GM19452 (cell line): ENCODE results near the gene TUBB3.

Source experiments
- ATAC-seq: cut with Tn5 transposase; IDR thresholded peaks from one replicate; pipeline ENCODE4 v1.9.1; 2021; ENCODE audit not compliant: unreplicated experiment

Gene TUBB3

DNA sequence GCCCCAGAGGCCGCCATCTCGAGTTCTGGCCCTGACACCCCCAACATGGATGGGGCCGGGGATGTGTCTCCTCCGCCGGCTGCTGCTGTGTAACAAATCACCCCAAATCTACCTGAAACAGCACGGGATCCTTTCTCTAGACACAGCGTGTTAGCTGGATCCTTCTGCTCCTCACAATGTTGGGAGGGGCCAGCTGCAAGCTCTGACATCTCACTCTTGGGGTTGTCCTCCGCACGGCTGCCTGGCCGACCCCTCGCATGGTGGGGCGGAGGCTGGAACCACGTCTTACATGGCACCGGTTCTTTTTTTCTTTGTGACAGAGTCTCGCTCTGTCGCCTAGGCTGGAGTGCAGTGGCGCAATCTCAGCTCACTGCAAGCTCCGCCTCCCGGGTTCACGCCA lies 13.8 kb downstream of the TUBB3 start:
- ATAC-seq = no peak

DNA sequence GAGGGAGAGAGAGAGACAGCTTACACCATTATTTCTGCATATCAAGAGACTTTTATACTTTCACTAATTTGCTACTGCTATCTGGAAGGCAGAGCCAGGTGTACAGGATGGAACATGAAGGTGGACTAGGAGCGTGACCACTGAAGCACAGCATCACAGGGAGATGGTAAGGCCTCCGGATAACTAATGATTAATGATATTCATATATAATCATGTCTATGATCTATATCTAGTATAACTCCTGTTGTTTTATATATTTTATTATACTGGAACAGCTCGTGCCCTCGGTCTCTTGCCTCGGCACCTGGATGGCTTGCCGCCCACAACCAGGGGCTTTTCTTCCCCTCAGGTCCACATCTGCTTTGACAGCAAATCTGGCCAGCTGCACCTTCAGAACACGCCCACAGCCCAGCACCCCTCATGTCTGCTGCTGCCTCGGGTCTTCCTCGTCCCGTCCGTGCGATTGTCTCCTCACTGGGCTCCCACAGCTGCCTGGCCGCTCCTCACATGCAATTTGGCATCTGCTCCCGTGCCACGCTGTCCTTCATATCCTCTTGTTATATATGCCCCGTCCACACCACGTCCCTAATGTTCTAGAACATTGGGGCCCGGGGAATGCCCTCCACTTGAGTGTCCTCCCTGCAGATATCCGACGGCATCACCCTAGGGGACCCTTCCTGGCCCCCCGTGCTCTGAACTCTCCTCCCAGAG lies 15.2 kb downstream of the TUBB3 start:
- no peak for ATAC-seq

DNA sequence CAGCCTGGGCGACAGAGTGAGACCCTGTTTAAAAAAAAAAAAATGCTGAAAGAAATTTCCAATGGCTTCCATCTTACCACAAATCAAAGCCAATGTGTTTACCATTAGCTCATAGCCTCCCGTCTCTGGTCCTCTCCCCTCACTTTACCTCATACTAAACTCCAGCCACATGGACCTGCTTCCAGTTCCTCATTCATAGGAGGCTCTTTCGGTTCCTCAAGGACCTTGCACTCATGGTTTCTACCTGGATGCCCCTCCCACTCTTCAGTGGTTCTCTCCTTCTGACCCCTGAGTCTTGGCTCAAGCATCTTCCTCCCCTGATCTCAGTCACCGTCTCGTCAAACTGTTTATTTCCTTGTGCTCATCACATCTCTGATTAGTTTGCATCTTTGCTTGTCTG lies 21.6 kb downstream of the TUBB3 start:
- no peak for ATAC-seq

DNA sequence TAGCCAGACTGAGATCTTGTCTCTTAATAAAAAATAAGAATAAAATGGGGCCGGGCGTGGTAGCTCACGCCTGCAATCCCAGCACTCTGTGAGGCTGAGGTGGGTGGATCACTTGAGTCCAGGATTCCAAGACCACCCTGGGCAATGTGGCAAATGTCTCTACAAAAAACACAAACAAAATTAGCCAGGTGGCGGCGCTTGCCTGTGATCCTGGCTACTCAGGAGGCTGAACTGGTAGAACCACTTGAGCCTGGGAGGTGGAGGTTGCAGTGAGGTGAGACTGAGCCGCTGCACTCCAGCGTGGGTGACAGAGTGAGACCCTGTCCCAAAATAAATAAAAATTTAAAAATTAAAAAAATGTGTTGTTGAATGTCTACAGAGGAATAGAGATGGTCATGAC lies 22.5 kb downstream of the TUBB3 start:
- ATAC-seq = no peak

DNA sequence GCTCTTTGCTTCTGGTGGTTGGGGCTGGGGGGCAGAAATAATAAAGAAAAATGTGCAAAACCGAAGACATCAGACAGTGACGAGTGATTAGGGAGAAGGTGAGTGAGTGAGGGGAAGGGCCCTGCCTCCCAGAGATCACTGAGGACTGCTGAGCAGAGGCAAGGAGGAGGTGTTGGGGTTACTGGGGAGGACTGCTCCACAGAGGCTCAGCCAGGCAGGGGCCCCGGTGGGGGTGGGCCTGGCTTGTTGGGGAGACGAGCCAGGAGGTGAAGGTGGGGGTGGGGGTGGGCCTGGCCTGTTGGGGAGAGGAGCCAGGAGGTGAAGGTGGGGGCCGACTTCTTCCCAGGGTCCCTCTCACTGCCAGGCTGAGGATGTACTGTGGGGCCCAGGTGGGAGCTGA lies 23.4 kb downstream of the TUBB3 start:
- no peak for ATAC-seq

DNA sequence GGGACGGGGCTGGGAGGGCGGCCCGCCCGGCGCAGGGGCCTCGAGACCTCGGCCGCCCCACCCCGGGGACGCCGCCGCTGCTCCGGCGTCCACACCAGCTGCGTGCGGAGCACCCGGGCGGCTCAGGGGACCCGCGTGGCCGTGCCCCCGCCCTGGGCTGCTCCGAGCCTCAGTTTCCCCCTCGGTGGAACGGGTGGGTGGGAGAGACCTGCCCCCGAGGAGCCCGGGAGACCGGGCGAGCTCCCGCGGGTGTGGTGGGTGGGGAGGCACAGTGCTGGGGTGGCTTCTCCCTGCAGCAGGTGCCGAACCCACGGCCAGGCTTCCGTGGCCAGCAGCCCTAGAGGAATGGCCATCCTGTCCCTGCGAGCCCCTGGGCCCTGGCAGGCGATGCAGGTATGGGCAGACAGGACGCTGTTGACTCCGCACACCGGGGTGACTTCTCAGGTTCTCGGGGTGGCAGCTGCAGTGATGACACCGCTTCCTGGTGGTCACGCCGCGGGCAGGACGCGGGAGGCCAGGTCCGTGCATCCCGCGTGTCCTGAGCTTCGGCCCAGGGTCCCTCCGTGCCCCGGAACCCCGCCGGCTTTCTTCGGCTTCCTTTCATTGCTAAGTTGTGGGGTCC lies 26.1 kb downstream of the TUBB3 start:
- no peak for ATAC-seq

DNA sequence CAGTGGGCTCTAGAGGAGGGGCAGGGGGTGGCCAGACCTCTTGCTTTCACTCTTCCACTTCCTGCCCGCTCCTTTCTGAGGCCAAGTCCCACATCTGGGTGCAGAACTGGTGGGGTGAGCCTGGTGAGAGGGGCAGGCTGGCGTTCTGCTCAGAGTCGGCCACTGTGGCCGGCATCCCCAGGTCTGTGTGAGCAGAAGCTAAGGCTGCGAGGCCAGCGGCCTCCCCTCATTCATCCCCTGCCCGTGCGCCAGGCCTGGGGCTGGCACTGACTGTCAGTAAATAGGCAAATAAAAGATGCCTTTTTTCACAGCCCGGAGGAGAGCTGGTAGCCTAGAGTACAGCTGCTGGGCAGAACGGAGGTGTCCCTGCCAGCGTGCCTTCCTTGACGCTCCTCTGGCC lies 26.6 kb downstream of the TUBB3 start:
- ATAC-seq = no peak

DNA sequence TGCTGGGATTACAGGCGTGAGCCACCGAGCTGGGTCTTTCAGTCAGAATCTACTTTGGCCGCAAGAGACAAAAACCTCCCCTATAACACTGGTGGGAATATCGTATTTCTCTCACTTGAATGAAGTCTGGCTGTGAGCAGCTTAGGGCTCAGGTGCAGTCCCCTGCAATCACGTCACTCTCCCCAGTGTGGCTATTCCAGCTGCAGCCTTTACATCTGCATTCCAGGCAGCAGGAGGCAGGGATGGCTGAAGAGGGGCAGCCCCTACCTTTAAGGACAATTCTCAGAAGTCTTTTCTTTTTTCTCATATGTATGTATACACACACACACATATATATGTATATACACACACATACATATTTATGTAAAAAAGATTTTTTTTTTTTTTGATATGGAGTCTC lies 28.4 kb downstream of the TUBB3 start:
- ATAC-seq = no peak

DNA sequence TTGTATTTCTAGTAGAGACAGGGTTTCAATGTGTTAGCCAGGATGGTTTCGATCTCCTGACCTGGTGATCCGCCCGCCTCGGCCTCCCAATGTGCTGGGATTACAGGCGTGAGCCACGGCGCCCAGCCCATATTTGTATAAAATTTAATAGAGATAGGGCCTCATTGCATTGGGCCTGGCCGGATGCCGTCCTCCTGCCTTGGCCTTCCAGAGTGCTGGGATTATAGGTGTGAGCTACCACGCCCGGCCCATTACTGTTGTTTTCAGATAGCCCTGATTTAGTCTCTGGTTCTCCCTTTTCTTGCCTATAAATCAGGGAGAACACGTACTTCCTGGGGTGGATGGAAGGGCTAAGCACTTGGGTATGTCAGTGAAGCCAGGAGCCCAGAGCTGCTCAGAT lies 28.9 kb downstream of the TUBB3 start:
- no peak for ATAC-seq

DNA sequence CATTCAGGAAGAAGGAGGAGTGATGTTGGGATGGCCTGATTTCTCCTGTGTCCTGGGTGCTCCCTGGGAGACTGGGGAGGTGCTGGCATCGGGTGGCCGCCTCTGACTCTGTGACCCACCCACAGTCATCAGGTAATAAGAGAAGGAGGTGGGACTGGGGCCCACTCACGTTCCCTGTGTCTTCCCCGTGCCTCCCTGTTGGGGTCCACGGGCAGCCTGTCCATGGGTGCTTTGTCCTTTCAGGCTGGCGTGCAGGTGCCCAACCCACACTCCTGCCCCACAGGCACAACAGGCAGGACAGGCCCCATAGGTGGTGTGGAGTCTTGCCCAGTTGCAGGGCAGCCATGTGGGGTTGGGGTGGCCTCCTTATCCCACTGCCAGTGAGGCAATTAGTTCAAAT lies 29.4 kb downstream of the TUBB3 start:
- ATAC-seq = no peak

DNA sequence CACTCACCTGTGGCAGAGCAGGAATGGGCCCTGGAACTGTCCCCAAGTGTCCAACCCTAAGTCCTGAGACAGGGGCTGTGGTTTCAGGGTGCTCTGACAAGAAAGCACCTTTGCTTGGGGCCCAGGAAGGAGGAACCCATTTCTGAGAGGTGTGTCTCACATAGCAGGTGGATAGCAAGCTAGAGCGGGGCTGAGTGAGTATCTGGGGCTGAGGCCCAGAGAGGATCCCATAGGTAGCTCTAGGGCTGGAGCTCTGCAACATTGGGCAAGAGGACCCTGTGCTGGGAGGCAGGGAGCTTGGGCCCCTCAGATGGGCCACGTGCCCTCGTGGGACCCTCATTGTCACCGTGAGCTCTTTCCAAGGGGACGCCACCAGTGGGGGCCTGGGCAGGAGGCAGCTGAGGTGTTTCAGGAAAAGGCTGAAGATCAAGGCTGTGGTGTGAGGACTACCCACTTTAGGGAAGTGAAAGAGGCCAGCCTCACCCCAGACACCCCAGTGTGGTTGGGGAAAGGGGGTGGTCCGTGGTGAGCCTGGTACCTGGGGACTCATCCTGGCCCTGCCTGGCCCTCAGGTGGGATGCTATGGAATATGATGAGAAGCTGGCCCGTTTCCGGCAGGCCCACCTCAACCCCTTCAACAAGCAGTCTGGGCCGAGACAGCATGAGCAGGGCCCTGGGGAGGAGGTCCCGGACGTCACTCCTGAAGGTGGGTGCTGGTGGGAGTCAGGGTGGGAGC lies 30.7 kb downstream of the TUBB3 start:
- ATAC-seq = peak; percentile 52

DNA sequence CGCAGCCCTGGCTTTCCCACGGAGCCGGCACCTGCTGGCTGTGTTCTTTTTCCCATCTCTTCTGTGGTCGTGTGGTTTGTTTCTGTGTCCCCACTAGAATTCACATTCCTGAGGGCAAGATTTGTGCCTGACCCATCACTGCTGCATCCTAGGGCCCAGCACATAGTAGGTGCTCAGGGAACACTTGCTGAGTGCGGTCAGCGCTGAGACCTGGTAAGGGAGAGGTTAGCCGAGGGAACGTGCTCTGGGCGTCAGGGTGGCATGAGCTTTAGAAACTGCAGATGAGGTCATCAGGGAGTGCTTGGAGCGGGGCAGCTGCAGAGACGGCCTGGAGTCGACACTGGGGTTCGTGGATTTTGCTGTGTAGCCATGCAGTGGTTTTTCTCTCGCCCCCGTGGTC lies 31.3 kb downstream of the TUBB3 start:
- ATAC-seq = no peak

DNA sequence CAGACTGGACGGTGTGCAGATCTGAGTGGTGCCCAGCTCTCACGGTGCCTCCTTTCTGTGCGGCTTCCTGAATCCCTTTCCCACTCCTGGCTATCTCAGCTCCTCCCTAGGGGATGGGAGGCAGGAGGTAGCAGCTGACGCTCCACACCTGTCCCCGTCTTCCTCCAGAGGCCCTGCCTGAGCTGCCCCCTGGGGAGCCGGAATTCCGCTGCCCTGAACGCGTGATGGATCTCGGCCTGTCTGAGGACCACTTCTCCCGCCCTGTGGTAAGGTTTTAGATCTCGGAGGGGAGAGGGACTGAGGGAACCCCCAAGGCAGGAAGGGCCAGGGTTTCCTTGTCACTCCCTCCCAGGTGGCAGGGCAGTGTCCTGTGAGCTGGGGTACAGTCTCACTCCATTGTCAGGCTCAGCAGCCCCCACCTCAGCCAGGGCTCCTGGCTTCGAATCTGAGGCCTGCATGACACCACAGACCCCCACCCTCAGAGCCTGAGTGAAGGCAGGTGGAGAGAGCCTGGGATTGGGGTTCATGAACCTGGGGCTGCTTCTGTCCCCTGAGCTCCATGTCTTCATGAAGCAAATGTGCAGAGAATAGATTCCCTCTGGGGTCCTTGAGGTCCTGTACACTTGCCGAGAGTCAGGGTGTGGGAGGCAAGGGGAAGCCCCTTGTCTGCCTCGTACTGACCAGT lies 32.0 kb downstream of the TUBB3 start:
- no peak for ATAC-seq

DNA sequence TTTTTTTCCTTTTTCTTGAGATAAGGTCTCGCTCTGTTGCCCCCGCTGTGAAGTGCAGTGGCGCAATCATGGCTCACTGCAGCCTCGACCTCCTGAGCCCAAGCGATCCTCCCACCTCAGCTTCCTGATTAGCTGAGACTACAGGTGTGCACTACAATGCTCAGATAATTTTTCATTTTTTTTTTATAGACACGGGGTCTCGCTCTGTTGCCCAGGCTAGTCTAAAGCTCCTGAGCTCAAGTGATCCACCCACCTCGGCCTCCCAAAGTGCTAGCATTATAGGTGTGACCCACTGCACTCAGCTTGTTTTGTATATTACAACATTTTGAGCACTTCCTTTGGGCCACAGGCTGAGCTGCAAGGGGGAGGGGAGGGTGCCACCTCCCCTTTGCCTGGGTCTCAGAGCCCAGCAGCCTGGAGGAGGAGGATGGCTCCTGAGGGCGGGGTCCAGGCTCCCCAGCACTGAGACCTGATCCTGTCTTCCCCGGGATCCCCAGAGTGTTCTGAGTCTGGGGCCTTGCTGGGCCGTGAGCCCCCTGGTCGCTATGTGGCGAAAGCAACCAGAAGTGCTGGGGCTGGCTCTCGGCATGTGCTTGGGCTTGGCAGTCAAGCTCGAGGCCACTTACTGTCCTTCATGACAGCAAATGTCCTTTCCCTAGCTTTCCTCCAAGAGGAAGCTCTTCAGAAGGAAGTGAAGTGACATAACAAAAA lies 33.5 kb downstream of the TUBB3 start:
- ATAC-seq = no peak

DNA sequence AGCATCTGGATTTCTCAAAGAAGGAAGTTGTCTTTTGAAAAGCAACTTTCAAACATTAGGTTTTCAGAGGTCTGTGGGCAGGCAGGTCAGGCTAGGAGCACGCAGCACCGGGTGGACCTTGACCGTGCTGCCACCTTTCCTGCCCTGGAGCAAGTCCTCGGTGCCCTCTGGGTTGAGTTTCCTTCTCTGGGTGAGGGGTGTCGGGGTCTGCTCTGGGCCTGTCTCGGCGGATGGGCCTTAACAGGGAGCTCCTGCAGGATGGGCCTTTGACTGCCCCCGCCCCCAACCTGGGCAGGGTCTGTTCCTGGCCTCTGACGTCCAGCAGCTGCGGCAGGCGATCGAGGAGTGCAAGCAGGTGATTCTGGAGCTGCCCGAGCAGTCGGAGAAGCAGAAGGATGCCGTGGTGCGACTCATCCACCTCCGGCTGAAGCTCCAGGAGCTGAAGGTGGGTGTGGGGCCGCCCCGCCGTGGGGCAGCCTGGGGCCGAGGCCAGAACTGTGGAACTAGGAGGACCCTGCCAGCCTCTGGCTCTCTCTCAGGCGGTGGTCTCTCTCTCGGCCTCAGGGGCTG lies 34.2 kb downstream of the TUBB3 start:
- no peak for ATAC-seq

DNA sequence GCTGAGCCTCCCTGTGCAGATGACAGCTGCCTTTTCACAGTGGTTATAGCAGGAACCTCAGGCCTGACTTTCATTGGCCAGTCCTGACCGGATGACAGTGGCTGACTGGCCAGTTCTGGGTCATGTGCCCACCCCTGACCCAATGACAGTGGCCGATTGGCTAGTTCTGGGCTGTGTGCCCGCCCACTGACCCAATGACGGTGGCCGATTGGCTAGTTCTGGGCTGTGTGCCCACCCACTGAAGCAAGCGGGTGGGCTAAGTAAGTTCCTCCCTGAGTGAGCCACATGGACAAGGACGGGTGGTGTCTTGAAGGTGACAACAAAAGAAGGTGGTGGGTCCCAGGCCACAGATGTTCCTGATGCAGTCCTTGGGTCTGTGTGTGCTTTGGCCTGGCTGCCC lies 34.9 kb downstream of the TUBB3 start:
- ATAC-seq = no peak

DNA sequence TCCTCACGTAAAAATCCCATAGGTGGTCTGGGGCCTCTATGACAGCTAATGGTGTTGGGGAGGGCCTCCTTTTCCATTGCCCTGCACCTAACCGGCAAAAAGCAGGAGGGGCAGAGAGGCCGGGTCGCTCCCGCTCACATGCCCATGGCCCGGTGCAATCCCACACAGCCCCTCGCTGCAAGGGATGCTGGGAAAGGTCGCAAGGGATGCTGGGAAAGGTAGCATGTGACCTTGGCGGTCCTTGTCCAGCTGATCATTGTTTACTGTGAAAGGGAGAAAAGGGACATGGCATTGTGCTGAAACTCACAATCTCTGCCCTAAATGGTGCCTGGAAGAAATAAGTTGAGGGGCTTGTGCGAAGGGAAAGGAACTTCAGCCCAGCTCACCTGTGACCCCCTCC lies 35.5 kb downstream of the TUBB3 start:
- no peak for ATAC-seq

DNA sequence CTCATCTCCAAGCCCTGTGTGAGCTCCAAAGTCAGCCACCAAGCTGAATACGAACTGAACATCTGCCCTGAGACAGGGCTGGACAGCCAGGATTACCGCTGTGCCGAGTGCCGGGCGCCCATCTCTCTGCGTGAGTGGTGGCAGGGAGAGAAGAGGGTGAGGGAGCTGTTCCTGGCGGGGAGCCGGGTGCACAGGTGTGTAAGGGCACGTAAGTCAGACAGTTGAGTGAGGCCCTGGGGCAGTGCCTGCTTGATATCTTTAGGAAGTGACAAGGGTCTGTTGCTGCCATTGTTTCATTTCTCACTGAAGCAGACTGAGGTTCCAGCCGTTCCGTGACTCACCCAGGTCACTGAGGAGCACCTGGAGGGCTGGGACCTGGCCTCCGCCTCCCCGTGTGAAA lies 37.8 kb downstream of the TUBB3 start:
- no peak for ATAC-seq

DNA sequence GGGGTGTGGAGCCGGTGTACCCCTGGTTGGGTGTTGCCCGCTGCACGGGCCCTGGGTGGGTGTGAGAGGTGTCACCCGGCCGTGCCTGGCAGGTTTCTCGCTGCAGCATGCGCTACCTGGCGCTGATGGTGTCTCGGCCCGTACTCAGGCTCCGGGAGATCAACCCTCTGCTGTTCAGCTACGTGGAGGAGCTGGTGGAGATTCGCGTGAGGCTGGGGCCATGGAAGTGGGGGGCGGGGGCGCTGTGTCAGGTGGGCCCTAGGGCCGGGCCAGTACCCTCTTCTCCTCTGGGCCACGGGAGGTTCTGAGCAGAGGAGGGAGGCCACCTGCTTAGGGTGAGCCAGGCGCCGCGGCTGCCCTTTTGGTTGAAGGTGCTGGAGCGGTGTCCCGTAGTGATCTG lies 38.8 kb downstream of the TUBB3 start:
- no peak for ATAC-seq

DNA sequence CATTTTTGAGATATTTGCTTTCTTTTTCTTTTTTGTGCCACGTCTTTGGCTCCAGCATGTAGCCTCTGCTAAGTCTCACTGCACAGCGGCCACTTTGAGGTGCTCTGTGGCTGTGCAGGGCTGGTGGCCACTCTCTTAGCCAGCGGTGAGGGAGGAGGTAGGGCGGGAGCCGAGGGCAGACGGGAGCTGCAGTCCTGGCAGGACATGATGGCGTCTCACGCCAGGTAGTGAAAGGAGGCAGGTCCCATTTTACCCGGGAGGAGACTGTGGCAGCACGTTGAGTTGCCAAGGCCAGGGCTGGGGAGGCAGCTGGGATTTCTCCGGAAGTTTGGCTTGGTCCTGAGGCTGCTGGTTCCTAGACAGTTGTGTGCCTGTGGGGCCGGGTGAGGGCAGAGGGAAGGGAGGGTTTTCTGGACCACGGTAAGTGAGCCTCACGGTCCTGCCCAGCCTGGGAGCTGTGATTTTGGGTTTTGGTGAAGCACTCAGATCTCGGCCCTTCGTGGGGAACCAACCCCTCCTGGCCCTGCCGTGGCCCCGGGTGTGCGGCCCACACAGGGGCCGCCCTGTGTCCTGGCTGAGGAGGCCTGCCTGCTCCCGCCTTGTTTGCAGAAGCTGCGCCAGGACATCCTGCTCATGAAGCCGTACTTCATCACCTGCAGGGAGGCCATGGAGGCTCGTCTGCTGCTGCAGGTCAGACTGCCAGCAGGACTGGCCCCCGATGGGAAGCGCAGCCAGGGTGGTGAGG lies 39.8 kb downstream of the TUBB3 start:
- ATAC-seq = no peak
